CD14-positive monocyte (primary cell): ENCODE data around the gene C19orf67. TPM values are rescaled to one million over a fixed set of nuclear protein-coding genes. Genes with fewer than 3 reads are reported as not detected.
A peak's percentile ranks its signal among the peaks of the same experiment; 100 is the strongest.

Source experiments
- DNase-seq, 3 donors: peaks; one replicate each; pipeline ENCODE4 v3.0.0-alpha.2; 2011 to 2022
- H2AFZ ChIP-seq: 2 replicates; pipeline ENCODE4 v1.6.0; 2012; ENCODE audit warnings: mild to moderate bottlenecking, low read depth, low read length, inconsistent platforms; ENCODE audit not compliant: insufficient read depth, poor library complexity, severe bottlenecking
- H3K27ac ChIP-seq, 2 donors: 1 replicate in 1 of 2; 2 replicates in 1 of 2; pipeline ENCODE4 v1.5.1; 2012 to 2013; ENCODE audit warnings: low read length in 2 of 2, control low read depth in 1 of 2, inconsistent platforms in 1 of 2, low read depth in 1 of 2, mild to moderate bottlenecking in 1 of 2
- H3K27me3 ChIP-seq, 2 donors: one replicate each; pipeline versions ENCODE4 v1.6.0 to v1.6.1; 2011 to 2013; ENCODE audit warnings: low read length in 2 of 2; ENCODE audit not compliant: control insufficient read depth in 2 of 2, insufficient read depth in 2 of 2
- H3K36me3 ChIP-seq, 2 donors: replicated peaks in 1 of 2; 1 replicate in 1 of 2; 2 replicates in 1 of 2; pipeline versions ENCODE4 v1.5.1 to v1.6.1; 2012 to 2013; ENCODE audit warnings: low read length in 2 of 2, control low read depth in 1 of 2, inconsistent platforms in 1 of 2, mild to moderate bottlenecking in 1 of 2; ENCODE audit not compliant: insufficient read depth in 2 of 2, control insufficient read depth in 1 of 2
- H3K4me1 ChIP-seq, 2 donors: 1 replicate in 1 of 2; 2 replicates in 1 of 2; pipeline versions ENCODE4 v1.5.1 to v1.6.1; 2012 to 2013; ENCODE audit warnings: low read length in 2 of 2, control low read depth in 1 of 2, inconsistent platforms in 1 of 2, mild to moderate bottlenecking in 1 of 2, moderate library complexity in 1 of 2; ENCODE audit not compliant: insufficient read depth in 2 of 2, control insufficient read depth in 1 of 2
- H3K4me2 ChIP-seq: replicated peaks from 2 replicates; pipeline ENCODE3; 2012; ENCODE audit warnings: low read length, moderate library complexity, mild to moderate bottlenecking; ENCODE audit not compliant: poor library complexity, severe bottlenecking; ENCODE audit errors: extremely low read depth
- H3K4me3 ChIP-seq, 3 experiments: fragments of 200-600 bp in 1 of 3; sonication (generic) in 1 of 3; replicated peaks in 1 of 3; 1 replicate in 2 of 3; 2 replicates in 1 of 3; pipeline ENCODE4 v1.5.1; 2011 to 2013; ENCODE audit warnings: low read length in 3 of 3, mild to moderate bottlenecking in 3 of 3, control low read depth in 2 of 3, low read depth in 2 of 3, inconsistent platforms in 1 of 3, moderate library complexity in 1 of 3
- H3K79me2 ChIP-seq: 2 replicates; pipeline ENCODE4 v1.6.0; 2012; ENCODE audit warnings: mild to moderate bottlenecking, control low read depth, inconsistent platforms, low read length, moderate library complexity; ENCODE audit not compliant: insufficient read depth
- H3K9ac ChIP-seq: 2 replicates; pipeline ENCODE4 v1.6.0; 2017; ENCODE audit warnings: low read length, mild to moderate bottlenecking; ENCODE audit not compliant: insufficient read depth, poor library complexity, severe bottlenecking
- H3K9me3 ChIP-seq, 2 donors: replicated peaks in 1 of 2; 1 replicate in 1 of 2; 2 replicates in 1 of 2; pipeline versions ENCODE4 v1.5.1 to v1.6.1; 2012 to 2013; ENCODE audit warnings: low read length in 2 of 2, control low read depth in 1 of 2; ENCODE audit not compliant: control insufficient read depth in 1 of 2, insufficient read depth in 1 of 2
- H4K20me1 ChIP-seq: 2 replicates; pipeline ENCODE4 v1.6.0; 2012; ENCODE audit warnings: mild to moderate bottlenecking, low read length, control low read depth, moderate library complexity; ENCODE audit not compliant: insufficient read depth
- H3K27ac Mint-ChIP-seq, 7 donors: one replicate each; pipeline ENCODE4 v1.8.0; 2020; ENCODE audit warnings: mild to moderate bottlenecking in 7 of 7, mixed read lengths in 7 of 7, moderate library complexity in 6 of 7, inconsistent platforms in 2 of 7
- H3K27me3 Mint-ChIP-seq, 3 donors: one replicate each; pipeline ENCODE4 v1.8.0; 2021 to 2022; ENCODE audit warnings: low read depth in 3 of 3, mild to moderate bottlenecking in 3 of 3, mixed read lengths in 3 of 3, moderate library complexity in 3 of 3, inconsistent platforms in 1 of 3
- H3K36me3 Mint-ChIP-seq, 2 donors: one replicate each; pipeline ENCODE4 v1.8.0; 2020; ENCODE audit warnings: mixed read lengths in 2 of 2, inconsistent platforms in 1 of 2, mild to moderate bottlenecking in 1 of 2
- H3K4me1 Mint-ChIP-seq: one replicate; pipeline ENCODE4 v1.8.0; 2020; ENCODE audit warnings: mild to moderate bottlenecking, mixed read lengths
- H3K4me3 Mint-ChIP-seq, 2 donors: one replicate each; pipeline ENCODE4 v1.8.0; 2020; ENCODE audit warnings: mild to moderate bottlenecking in 2 of 2, mixed read lengths in 2 of 2, moderate library complexity in 1 of 2
- H3K9me3 Mint-ChIP-seq, 7 donors: one replicate each; pipeline ENCODE4 v1.8.0; 2020 to 2022; ENCODE audit warnings: mixed read lengths in 7 of 7, mild to moderate bottlenecking in 6 of 7, moderate library complexity in 6 of 7, inconsistent platforms in 2 of 7
- CTCF ChIP-seq: fragments of 200-600 bp; IDR thresholded peaks from one replicate; pipeline ENCODE4 v1.8.0; 2022; ENCODE audit warnings: antibody characterized with exemption, mild to moderate bottlenecking
- WGBS: methylation state at CpG from one replicate; pipeline ENCODE4 v1.1.5; 2013; ENCODE audit warnings: missing lambda C conversion rate; ENCODE audit not compliant: insufficient coverage; 5-methylcytosine and 5-hydroxymethylcytosine counted together
- intact Hi-C, 2 donors: fragments of 100-400 bp; cut with micrococcal nuclease; formaldehyde crosslinking; loops; one replicate each; pipeline versions ENCODE4 v1.15.0 to v1.15.1; 2023
- polyA plus RNA-seq, 3 donors: library from polyadenylated mRNA; depleted of rRNA in 1 of 3; unstranded in 2 of 3; stranded (reverse) in 1 of 3; fragments of 300-500 nt in 2 of 3; fragments of >200 nt in 1 of 3; fragmentation: Illumina TruSeq in 2 of 3; gene quantifications; 1 replicate in 2 of 3; 2 replicates in 1 of 3; pipeline ENCODE4 v1.2.3, GENCODE V29; 2012 to 2021

C19orf67 gene
- polyA plus RNA-seq, 3 donors: not detected

GRCh38 chr19:14116918-14117578 is 31.5 kb upstream of the C19orf67 start:
- Mint-ChIP-seq H3K27ac (peak overlapping the region; percentile 80 to 97 (median 90)), H3K9me3 (no peaks in the 10 kb centered on the region), H3K27me3 (peaks cover 0 to 1% (median 0%) of the 10 kb centered on the region in 3 donors), H3K4me1 (peaks cover 71% of the 10 kb centered on the region), H3K36me3 (peaks cover 0 to 17% of the 10 kb centered on the region in 2 donors), H3K4me3 (peak overlapping the region; percentile 91 to 95)
- Histone ChIP-seq H3K4me3 (peak overlapping the region; percentile 88 to 99 (median 90)), H3K27ac (peak overlapping the region; percentile 50 to 86), H3K4me2 (peak overlapping the region; percentile 99), H4K20me1 (peaks cover 49% of the 10 kb centered on the region), H3K9me3 (no peaks in the 10 kb centered on the region), H3K36me3 (no peaks in the 10 kb centered on the region), H3K4me1 (peaks cover 69 to 76% of the 10 kb centered on the region in 2 donors), H3K27me3 (no peaks in the 10 kb centered on the region), H3K79me2 (peaks cover 73% of the 10 kb centered on the region), H2AFZ (peak overlapping the region; percentile 29), H3K9ac (peak overlapping the region; percentile 82)
- no peak for TF ChIP-seq CTCF
- under 1% methylated on average over 33 of the region's 33 CpGs for WGBS
- DNase-seq: no peak
- intact Hi-C loops: loop anchor here (2.0 to 5.0 kb wide), 3 partner anchors 35 to 115 kb away; no protein-coding TSS in a partner anchor

DNA sequence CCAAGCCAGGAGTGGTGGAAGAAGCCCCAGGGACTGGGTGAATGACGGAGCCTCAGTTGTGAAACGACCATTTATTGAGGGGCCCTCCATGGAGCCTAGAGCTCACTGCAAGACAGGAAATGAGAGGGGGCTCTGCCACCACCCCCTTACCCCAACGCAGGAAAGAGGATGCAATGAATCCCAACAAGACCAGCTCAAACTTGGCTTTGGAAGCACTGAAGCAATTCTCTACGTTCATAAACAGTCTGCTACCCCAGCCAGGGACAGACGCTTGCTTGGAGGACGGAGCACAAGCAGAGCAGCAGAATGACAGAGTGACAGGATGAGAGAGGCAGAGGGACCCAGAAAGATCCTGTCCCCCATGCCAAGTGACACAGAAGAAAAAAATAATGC is 30.9 kb upstream of the C19orf67 start:
- Histone ChIP-seq H3K36me3 (no peaks in the 10 kb centered on the region), H3K79me2 (peaks cover 76% of the 10 kb centered on the region), H2AFZ (peak overlapping the region; percentile 29), H4K20me1 (peaks cover 54% of the 10 kb centered on the region), H3K4me2 (peak overlapping the region; percentile 99), H3K27me3 (no peaks in the 10 kb centered on the region), H3K9ac (peak overlapping the region; percentile 82), H3K4me1 (peaks cover 69 to 81% of the 10 kb centered on the region in 2 donors), H3K9me3 (no peaks in the 10 kb centered on the region), H3K27ac (peak overlapping the region in 1 of 2 donors; percentile 86), H3K4me3 (peak overlapping the region; percentile 88 to 99 (median 90))
- Mint-ChIP-seq H3K27me3 (peaks cover 0 to 1% (median 0%) of the 10 kb centered on the region in 3 donors), H3K4me3 (peak overlapping the region; percentile 91 to 95), H3K4me1 (peaks cover 74% of the 10 kb centered on the region), H3K9me3 (no peaks in the 10 kb centered on the region), H3K27ac (peak overlapping the region; percentile 80 to 97 (median 90)), H3K36me3 (peaks cover 0 to 21% of the 10 kb centered on the region in 2 donors)
- no peak for DNase-seq
- WGBS: 0% methylated on average over 3 of the region's 6 CpGs
- intact Hi-C loops: loop anchor here (2.0 to 5.0 kb wide), 3 partner anchors 34 to 114 kb away; no protein-coding TSS in a partner anchor
- no peak for TF ChIP-seq CTCF
